Suppressor macrophage treated with lipopolysaccharide for 4 hours (primary cell): Measurements from ENCODE around the gene PTPRN2.
"Not testable (repeated sequence)": the region's sequence is repeated elsewhere in the genome, so short reads cannot be mapped to it uniquely, and the experiment has no call there.

Experiments
- DNase-seq: peaks from one replicate; pipeline ENCODE4 v3.0.0-alpha.2; 2020

PTPRN2 gene

GRCh38 chr7:157862731-157863130 lies 724.9 kb downstream of the PTPRN2 start:
- no peak for DNase-seq

- DNase-seq, result no peak
These were observed 726.1 kb downstream of the PTPRN2 start for GRCh38 chr7:157861551-157861950.

- no peak for DNase-seq
These were observed 726.6 kb downstream of the PTPRN2 start for GRCh38 chr7:157861031-157861491.

DNA sequence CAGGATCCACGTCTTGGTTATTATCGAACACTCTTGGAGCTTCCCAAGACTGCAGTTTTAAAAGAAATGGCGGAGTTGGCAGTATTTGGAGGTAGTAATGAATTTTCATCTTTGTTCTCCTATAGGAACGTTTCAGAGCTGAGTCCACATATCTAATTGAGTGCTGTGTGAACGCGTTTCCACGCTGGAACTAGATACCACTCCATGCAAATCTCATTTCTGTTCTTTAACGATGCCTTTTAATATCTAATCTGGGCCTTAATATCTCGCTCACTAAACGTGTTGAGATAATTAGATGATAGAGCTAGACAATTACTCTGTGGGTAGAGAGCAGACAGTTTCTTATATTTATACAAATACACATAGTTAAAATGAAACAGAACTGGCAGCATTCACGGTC lies 727.2 kb downstream of the PTPRN2 start:
- no peak for DNase-seq

DNA sequence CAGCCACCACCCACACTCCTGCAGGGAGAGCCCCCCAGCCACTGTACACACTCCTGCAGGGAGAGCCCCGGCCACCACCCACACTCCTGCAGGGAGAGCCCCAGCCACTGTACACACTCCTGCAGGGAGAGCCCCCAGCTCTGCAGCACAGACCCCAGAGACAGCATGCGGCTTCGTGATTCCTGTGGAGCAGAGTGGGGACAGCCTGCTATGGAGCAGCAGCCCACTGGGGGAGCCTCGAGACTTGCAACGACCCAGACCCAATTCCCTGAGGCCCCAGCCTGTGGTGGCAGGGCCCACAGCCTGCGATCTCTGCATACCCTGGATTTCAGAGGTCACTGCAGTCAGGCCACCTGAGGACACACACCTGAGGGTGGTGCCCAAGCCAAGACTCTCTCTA lies 727.7 kb downstream of the PTPRN2 start:
- DNase-seq, result no peak

GRCh38 chr7:157857578-157858075 lies 730.0 kb downstream of the PTPRN2 start:
- DNase-seq, result no peak

DNA sequence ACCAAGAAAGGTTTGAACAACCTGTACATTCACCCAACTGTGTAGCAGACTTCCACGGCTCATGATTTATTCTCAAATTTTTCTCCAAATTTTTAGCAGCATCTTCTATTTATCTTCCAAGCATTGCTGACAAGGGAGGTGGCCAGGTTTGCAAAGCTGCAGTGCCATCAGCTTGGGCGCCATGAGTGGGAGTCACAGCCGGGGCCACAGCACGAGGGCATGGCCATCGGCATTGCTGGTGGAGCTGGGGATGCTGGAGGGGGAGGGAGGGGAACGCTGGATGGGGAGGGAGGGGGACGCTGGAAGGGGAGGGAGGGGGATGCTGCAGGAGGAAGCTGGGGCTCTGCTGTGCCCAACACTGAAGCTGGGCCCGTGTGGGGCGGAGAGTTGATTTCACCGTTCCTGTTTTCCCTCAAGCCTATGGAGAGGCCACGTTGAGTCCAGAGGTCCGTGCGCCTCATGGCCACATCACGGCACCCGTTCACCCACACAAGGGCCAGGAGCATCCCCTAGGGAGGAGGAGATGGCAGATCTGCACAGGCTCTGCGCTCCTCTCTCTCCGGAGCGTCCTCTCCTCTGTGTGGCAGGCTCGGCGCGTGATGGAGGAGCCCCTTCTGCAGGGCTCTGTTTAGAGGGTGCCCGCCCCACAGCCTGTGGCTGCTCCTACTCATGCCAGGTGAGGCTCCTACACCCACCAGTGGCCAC lies 730.6 kb downstream of the PTPRN2 start:
- no peak for DNase-seq

DNA sequence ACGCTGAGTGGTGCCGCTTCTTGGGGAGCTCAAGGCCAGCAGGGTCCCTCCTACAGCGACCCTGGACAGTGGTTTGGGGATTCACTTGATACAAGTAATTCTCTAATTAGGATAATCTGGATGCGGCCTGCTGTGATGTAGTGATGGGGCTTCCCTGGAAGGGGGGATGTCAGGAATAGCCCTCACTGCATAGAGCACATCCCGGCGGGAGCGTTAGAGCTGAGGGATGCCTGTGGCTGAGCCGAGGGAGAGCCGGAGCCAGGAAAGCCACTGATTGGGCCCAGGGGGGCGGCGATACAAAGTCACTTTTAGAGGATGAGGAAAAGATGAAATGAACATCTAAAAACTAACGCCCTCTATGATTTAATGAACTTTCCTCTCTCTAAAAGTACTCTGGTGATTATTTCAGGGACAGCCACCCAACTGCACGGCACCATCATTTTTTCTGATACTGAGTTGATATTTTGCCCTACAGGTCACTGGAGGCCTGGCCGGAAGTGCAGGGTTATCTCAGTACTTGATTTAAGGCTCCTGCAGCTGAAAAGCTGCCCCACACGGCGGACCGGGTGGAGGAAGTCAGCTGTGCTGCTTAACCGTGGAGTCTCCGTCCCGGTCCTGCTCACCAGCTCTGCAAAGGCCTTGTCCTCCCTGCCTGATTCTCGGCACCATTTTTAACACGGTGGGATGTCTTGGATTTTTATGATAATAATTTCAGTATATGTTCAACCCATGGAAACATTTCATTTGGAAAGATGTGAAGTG lies 732.0 kb downstream of the PTPRN2 start:
- DNase-seq, result peak; percentile 39

DNA sequence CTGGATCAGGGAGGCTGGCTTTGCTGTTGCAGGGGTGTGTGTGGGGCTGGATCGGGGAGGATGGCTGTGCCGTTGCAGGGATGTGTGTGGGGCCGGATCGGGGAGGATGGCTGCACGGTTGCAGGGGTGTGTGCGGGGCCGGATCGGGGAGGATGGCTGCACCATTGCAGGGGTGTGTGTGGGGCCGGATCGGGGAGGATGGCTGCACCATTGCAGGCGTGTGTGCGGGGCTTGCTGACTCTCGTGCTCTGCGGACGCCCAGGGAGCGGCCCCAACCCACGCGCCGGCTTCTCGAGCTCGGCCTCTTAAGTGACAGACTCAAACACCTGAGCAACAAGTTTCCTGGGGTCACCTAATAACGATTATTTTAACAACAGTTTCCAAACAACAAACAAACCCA lies 732.6 kb downstream of the PTPRN2 start:
- no peak for DNase-seq

- peak; percentile 95 for DNase-seq
These were observed 733.3 kb downstream of the PTPRN2 start for GRCh38 chr7:157854066-157854891.

GRCh38 chr7:157853789-157854065 lies 733.9 kb downstream of the PTPRN2 start:
- DNase-seq, result no peak

- DNase-seq, result no peak
These were observed 734.4 kb downstream of the PTPRN2 start for GRCh38 chr7:157853076-157853788.

GRCh38 chr7:157851501-157852067 lies 736.0 kb downstream of the PTPRN2 start:
- peak; percentile 92 for DNase-seq

DNA sequence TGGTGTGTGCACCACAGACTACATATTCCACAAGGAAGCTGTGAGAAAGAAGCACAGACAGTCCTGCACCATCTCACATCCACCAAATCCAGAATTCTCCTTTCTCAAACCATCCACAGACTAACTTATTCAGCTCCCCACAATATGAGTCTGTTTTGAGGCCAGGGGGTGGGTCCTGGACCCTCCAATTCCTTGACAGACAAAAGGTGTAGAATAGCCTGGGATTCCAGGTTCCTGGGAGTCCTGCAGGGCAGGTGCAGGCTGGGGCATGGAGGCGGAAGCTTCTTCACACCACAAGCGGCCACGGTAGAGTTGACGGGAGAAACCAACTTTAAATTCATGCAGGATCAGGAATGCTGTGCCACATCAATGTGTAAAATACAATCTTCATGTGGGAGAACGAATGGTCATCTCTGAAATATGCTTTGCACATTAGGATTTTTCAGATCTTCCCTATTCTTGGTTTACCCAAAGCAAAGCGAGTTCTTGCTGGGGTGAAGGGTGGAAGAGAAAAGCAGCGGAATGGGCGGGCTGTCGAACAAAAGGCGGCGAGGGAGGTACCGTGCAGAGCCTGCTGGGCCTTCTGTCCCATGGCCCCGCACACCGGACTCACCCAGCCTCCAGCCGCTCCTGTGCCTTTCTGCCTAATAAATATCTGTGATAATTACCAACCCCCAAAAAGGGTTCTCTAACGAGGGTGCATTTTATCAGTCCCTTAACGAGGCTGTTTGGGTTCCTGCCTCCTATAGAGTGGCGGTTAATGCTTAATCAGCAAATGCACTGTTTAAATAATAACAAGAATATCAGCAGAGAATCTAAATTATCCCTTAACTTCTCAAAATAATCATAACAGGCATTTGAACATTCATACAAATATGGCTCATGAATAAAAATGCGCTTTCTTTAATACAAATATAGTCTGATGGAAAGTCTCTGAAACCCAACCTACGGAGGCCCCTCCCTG lies 736.9 kb downstream of the PTPRN2 start:
- DNase-seq, result no peak

- no peak for DNase-seq
These were observed 737.9 kb downstream of the PTPRN2 start for GRCh38 chr7:157849726-157850125.

DNA sequence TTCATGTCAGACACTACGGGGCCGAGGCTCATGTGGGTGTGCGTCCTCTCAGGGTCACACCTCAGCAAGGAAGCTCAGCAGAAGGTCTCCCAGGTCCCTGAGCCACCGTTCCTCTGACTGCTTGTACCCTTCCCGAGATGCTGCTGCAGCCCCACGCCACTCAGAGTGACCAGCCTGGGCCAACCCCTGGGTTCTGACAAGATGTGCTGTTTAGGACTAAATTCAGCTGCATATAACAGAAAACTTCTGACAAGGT lies 738.4 kb downstream of the PTPRN2 start:
- no peak for DNase-seq

DNA sequence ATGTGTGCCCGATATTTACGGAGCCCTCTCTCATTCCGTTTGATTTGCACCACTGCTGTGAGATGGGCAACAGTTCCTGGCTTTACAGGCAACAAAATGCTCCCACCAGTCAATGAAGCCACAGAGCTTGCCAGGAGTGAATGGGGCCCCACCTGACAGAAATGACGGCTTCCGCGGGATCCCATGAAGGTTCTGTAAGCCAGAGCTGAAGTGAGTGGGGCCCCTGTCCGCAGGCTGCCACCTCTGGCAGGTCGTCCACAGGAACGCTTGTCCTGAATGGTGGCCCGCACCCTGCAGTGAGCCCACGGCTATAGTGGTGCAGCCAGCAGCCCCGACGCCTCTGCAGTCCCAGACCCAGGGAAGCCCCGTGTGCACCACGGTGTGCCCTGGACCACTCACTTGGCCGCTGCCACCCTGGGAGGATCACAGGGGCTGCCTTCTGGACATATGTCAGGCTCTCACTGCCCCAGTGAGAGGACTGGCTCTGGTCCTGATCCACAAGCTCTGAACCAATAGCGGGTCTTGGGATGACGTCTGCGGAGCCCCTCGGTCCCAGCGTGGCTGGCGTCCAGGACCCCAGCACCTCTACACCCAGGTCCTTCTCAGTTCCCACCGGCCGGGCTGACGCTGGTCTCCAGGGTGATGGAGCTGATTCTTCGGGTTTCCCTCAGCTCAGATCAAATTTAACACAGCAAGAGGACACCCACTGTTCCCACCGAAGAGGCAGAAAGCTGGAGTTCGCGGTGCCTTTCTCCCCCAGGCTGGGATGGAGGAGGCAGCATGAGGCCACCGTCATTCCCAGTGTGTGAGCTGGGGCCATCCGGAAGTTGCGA lies 738.9 kb downstream of the PTPRN2 start:
- DNase-seq, result no peak

GRCh38 chr7:157847756-157848487 lies 739.7 kb downstream of the PTPRN2 start:
- DNase-seq, result not testable (repeated sequence)

DNA sequence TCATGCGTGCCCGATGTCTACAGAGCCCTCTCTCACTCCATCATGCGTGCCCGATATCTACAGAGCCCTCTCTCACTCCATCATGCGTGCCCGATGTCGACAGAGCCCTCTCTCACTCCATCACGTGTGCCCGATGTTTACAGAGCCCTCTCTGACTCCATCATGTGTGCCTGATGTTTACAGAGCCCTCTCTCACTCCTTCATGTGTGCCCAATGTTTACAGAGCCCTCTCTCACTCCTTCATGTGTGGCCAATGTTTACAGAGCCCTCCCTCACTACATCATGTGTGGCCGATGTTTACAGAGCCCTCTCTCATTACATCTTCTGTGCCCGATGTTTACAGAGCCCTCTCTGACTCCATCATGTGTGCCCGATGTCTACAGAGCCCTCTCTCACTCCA lies 740.9 kb downstream of the PTPRN2 start:
- DNase-seq, result not testable (repeated sequence)

DNA sequence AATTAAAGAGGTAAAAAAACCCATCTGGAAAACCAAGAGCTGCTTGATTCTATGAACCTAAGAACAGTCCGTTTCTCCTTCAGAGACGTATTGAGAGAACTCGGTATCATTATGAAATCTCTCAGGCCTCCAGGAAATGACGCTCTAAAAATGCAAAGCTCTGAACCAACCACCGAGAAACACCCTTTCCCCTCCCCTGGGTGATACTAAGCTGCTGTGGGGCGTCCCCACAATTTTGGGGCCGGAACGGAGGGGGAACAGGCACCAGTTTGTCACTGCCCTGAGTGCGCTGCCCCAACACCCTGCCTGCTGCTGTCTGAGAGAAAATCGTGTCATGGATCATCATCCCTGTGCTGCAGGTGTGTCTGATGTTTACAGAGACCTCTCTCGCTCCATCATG lies 741.4 kb downstream of the PTPRN2 start:
- DNase-seq, result peak; percentile 10
